Measurements from ENCODE around the gene CHPT1.

CHPT1 gene

GRCh38 chr12:101685092-101685491 lies 12.3 kb upstream of the CHPT1 start:
- no peak for DNase-seq (ENCODE audit: low read depth)

DNA sequence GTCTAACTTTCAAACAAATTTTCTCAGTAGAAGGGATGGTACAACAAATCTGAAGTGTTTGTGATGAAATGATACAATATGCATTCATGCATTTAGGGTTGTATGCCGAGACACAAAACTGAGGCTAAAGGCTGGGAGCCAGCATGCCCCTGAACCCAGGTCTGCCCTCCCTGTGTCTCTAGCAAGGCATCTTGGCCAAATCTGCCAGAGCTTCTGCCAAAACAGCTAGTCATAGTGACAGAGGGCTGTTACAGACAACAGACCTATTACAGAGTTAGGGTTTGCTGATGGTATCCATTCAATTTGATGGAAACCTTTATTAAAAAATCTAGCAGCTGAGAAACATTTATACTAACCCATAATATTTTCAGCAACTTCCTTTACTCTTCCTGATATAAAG lies 11.3 kb upstream of the CHPT1 start:
- DNase-seq (ENCODE audit: low read depth) = no peak

DNA sequence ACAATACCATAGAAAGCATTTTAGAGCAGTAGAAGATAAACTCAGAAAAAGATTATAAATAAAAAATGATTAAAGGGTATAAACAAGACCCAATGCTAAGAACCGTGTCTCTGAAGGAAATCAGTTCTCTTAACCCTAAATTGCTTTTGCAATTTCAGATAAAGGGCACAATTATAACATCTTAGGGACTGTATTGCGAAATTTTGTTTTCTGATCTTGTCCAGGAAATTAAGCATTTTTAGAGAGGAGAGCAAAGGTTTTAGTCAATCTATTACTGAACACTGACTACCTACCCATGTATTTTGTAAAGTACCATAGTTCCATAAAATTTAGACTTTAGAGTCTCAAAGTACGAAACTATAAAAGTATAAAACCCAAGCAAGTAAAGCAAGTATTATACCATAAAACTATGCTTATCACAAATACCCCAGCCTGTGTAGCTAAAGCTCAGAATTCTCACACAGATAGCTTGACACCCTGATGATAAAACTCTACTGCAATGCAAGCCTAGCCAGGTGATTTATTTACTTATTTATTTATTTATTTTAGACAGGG lies 6.8 kb upstream of the CHPT1 start:
- no peak for DNase-seq (ENCODE audit: low read depth)

- no peak for DNase-seq (ENCODE audit: low read depth)
Measured at GRCh38 chr12:101691503-101692096, 5.8 kb upstream of the CHPT1 start.

- no peak for DNase-seq (ENCODE audit: low read depth)
Measured at GRCh38 chr12:101694297-101694848, 3.1 kb upstream of the CHPT1 start.

- DNase-seq (ENCODE audit: low read depth) = no peak
Measured at GRCh38 chr12:101694986-101695385, 2.5 kb upstream of the CHPT1 start.

DNA sequence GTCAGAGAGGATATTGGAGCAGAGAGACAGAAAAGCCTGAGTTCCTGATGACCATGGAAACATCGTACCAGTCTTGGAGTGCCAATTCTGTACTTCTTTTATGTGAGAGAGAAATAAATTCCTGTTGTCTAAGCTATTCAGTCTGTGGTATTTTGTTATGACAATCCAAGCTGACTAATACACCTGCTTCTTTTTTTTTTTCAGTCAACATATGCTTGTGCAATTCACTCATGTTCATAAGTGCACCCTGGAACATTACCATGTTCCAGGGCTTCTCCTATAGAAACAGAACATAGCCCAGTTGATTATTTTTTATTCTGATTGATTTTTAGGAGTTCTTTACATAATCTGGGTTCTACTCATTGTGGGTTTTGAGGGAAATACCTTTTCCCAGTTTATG lies 1.7 kb upstream of the CHPT1 start:
- no peak for DNase-seq (ENCODE audit: low read depth)

GRCh38 chr12:101696251-101697196 lies 916 bp upstream of the CHPT1 start:
- no peak for DNase-seq (ENCODE audit: low read depth)

GRCh38 chr12:101697930-101698799 lies 725 bp downstream of the CHPT1 start:
- no peak for DNase-seq (ENCODE audit: low read depth)

GRCh38 chr12:101698800-101699347 lies 1.4 kb downstream of the CHPT1 start:
- DNase-seq (ENCODE audit: low read depth) = no peak

DNA sequence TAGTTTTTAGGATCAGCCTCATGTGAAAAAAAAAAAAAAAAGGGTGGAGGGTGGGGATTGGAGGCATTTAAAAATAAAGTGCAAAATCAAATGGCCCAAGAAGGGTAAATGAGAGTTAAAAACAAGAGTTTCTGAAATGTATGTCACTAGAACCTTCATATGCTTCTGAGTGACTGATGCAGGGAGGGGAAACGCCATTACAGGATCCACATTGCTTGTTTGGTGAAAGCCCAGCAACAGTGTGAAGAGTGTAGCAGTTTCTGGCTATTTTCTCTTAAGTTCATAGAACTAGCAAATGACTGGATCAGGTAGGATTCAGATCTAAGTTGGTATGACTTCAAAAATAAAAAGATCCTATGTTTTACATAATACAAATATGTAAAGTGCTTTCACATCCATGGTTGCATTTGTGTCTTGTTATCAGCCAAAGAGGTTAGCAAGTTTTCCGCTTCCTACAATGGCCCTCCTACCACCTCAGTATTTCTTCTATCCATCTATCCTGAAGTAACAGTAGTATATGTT lies 2.9 kb downstream of the CHPT1 start:
- no peak for DNase-seq (ENCODE audit: low read depth)

DNA sequence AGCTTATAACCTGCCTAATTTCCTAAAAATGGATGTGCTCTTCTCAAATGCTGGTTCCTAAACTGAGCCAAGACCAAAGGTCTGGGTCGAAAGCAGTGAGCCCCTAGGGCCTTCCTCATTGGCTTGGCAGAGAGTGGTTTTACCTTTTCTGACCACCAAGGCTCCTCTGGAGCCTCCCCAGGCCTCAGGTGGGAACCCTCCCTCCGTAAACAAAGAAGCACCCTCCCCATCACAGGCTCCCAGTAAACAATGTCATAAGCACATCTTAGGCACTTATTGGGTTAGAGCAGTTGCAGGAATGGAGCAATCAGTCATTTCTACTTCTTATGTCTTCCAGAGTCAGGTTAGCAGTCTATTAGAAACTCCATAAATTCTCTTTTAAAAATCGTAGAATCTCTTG lies 6.0 kb downstream of the CHPT1 start:
- DNase-seq (ENCODE audit: low read depth) = no peak

DNA sequence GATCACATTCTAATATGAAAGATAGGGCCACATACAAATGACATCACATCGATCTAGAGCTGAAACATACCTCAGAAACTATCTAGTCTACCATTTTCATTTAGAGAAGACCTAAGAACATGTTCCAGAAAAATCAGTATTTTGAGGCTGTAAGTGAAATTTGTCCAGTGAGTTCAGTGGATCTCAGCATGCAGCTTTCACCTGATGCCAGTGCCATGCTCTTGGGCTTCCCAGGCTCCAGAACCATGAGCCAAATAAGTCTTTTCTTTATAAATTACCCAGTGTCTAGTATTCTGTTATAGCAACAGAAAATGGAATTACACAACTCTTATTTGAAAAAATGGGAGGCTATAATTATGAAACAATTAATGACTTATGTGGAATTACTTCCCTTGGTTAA lies 9.0 kb downstream of the CHPT1 start:
- DNase-seq (ENCODE audit: low read depth) = no peak

DNA sequence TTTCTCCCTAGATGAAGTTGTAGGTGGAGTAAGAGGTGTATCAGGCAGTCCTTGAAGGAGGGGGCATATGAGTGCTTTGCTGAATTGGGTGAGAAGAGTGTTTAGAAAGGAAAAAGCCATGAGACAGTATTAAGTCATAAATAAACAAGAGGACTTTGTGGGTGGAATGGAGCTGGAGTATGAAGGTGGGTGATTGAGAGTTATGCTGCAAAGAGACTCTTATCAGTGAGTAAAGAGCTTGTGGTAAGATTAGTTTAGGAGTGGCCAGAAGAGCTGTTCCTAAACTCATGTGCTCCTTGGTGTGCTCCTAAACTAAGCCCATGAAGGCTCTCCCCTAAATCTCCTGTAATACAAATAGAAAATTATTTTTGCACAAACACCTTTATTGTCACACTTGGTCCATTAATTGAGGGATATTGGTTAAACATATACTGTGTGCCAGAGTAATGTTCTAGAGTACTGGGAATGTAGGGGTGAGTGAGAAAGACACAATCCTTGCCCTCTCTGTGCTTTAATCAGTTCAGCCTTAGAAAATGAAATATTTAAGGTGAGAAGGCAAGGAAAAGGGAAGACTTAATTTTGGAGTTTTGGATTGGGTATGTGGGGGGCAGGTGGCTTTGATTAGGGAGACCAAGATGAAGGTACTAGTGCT lies 9.8 kb downstream of the CHPT1 start:
- no peak for DNase-seq (ENCODE audit: low read depth)

GRCh38 chr12:101710288-101710687 lies 12.8 kb downstream of the CHPT1 start:
- DNase-seq (ENCODE audit: low read depth) = no peak

DNA sequence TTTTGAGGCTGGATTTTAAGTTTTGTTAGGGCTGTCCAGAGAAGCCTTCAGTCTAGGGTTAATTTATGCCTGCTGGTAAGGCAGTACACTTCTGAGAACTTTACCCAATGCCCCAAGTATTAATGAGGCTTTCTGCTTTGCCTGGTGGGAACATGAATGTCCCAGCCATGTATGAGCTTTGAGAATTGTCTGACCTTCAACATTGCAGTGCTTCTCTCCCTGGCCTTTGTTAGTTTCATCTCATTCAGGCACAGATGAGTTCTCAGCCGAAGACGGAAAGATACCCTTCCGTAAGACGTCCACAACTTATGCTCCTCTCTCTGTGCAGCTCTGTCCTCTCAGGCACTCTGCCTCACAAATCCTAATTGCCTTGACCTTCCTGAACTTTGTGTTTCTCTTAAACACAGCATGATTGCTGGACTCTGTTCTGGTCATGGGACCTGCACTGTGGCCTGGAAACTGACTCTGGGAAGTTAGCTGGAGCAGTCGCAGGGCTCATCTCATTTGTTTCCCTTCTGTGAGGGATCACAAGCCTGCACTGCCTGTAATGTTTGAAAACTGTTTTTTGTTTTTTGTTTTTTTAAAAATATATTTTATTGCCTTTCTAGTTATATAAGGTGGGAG lies 15.7 kb downstream of the CHPT1 start:
- DNase-seq (ENCODE audit: low read depth) = no peak

DNA sequence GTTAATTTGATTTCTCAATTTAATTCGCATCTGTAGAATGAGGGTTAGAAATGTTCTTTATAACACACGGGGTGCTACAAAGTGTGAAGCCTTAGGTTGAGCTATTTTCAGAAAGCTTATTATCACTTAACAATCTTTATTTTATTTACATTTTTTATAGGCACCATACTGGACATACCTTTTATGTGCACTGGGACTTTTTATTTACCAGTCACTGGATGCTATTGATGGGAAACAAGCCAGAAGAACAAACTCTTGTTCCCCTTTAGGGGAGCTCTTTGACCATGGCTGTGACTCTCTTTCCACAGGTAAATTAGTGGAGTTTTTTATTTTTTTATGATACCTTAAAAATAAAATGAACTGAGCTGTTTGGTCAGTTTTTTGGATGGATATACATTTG lies 16.5 kb downstream of the CHPT1 start:
- no peak for DNase-seq (ENCODE audit: low read depth)

GRCh38 chr12:101714877-101715444 lies 17.5 kb downstream of the CHPT1 start:
- no peak for DNase-seq (ENCODE audit: low read depth)

DNA sequence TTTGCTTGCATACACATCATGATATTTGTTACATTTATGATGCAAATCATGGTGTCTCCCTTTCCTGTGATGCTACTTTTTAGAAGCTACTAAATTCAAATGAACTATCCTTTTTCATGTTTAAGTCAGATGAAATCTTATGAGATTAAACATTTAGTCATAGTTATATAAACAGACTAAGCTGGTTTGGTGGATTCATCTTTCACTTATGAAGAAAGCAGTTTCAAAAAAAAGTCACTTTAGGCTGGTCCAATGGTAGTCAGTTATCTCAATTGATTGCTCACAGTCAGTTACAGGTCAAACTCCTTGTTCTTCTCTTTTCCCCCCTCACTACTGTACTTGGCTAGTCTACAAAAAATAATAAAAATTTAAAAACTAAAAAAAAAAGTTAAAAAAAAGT lies 22.1 kb downstream of the CHPT1 start:
- no peak for DNase-seq (ENCODE audit: low read depth)

- no peak for DNase-seq (ENCODE audit: low read depth)
Measured at GRCh38 chr12:101720118-101720517, 22.7 kb downstream of the CHPT1 start.

Data from T follicular helper cell (primary cell).